ENCODE data around the gene TPP1. TPM values are rescaled to one million over a fixed set of nuclear protein-coding genes. Genes with fewer than 3 reads are reported as not detected.

TPP1 gene
- total RNA-seq, 1 experiment from 2014 or later: 21.6 TPM

DNA sequence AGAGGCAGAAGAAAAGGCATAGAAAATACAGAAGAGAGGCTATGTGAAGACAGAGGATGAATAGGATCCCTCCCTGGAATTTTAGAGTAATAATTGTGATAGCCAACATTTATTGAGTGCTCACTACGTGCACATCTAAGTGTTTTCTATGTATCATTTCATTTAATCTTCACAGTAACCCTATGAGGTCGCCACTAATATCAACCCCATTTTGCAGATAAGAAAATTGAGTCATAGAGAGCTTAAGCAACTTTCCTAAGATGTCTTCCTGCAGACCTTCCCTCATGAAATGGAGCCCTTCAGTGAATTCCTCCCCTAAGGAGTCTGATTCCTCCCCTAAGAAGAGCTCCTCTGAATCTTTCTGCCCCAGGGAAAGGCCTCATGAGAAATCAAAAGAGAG lies 53.9 kb downstream of the TPP1 start:
- intact Hi-C loops (cut with micrococcal nuclease): no loop called here
- H3K79me2 ChIP-seq (ENCODE audit: low read length): no peaks in the 10 kb centered on the region

DNA sequence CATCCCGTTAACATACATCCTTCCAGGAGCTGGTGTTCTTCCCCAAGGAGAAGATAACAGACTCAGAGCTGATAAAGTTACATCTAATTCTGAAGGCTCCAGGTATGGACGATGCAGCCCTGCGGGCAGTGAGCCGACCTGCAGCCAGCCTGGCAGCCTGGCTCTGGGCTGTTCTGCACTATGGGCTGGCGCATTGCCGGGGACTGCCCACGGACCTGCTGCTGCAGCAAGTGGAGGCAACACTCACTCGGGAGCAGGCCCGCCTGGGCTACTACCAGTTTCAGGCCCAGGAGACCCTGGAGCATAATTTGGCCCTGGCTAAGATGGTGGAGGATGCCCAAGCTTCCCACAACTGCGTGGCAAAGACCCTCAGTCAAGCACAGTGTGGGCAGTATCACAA lies 55.6 kb downstream of the TPP1 start:
- H3K9ac ChIP-seq (ENCODE audit: low read length): no peak overlapping the region
- H2AFZ ChIP-seq (ENCODE audit: low read length): no peak overlapping the region
- intact Hi-C loops (cut with micrococcal nuclease): no loop called here
- no peak overlapping the region for H3K4me3 ChIP-seq (ENCODE audit: low read length)
- peaks cover 5% of the 10 kb centered on the region for H3K4me1 ChIP-seq (ENCODE audit: insufficient read depth, low read length)
- ChIA-PET CTCF (no interaction called here), POLR2A (ENCODE audit: unreplicated experiment) (no interaction called here)
- H3K9me3 ChIP-seq (ENCODE audit: low read length): no peaks in the 10 kb centered on the region
- H3K4me2 ChIP-seq (ENCODE audit: low read length): no peak overlapping the region
- no peaks in the 10 kb centered on the region for H3K36me3 ChIP-seq (ENCODE audit: low read depth, low read length)
- H3K79me2 ChIP-seq (ENCODE audit: low read length): no peaks in the 10 kb centered on the region
- H3K9me2 ChIP-seq (replicated peaks; ENCODE audit: low read length): no peaks in the 10 kb centered on the region
- no peak for ATAC-seq
- no peak for DNase-seq
- no peak overlapping the region for H3K27ac ChIP-seq (ENCODE audit: low read length)
- H3K27me3 ChIP-seq (ENCODE audit: low read length): no peaks in the 10 kb centered on the region
- no peaks in the 10 kb centered on the region for H3F3A ChIP-seq (ENCODE audit: low read length, unreplicated experiment)
- BruUV-seq (replicated peaks): no TSS peak
- TF ChIP-seq, protein P1, sequence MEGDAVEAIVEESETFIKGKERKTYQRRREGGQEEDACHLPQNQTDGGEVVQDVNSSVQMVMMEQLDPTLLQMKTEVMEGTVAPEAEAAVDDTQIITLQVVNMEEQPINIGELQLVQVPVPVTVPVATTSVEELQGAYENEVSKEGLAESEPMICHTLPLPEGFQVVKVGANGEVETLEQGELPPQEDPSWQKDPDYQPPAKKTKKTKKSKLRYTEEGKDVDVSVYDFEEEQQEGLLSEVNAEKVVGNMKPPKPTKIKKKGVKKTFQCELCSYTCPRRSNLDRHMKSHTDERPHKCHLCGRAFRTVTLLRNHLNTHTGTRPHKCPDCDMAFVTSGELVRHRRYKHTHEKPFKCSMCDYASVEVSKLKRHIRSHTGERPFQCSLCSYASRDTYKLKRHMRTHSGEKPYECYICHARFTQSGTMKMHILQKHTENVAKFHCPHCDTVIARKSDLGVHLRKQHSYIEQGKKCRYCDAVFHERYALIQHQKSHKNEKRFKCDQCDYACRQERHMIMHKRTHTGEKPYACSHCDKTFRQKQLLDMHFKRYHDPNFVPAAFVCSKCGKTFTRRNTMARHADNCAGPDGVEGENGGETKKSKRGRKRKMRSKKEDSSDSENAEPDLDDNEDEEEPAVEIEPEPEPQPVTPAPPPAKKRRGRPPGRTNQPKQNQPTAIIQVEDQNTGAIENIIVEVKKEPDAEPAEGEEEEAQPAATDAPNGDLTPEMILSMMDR (conservative IDR thresholded peaks at IDR 0.05; ENCODE audit: low read depth, low read length): no peak
- TF ChIP-seq EZH2 (IDR thresholded peaks at IDR 0.05; ENCODE audit: low read length, unreplicated experiment) (no peak), EZH2phosphoT487 (IDR thresholded peaks at IDR 0.05; ENCODE audit: borderline replicate concordance, low read length) (no peak)
- H4K20me1 ChIP-seq (ENCODE audit: low read length): no peaks in the 10 kb centered on the region

More for the DNA sequence above, 53.9 kb downstream of the TPP1 start:
- DNase-seq (no peak), ATAC-seq (no peak)
- Histone ChIP-seq H2AFZ (ENCODE audit: low read length) (no peak overlapping the region), H3K27me3 (ENCODE audit: low read length) (no peaks in the 10 kb centered on the region), H3K36me3 (ENCODE audit: low read depth, low read length) (no peaks in the 10 kb centered on the region), H3K9me2 (replicated peaks; ENCODE audit: low read length) (no peaks in the 10 kb centered on the region), H3K9ac (ENCODE audit: low read length) (no peak overlapping the region), H3K27ac (ENCODE audit: low read length) (no peak overlapping the region), H3K4me1 (ENCODE audit: insufficient read depth, low read length) (peaks cover 9% of the 10 kb centered on the region), H3F3A (ENCODE audit: low read length, unreplicated experiment) (no peaks in the 10 kb centered on the region), H3K4me2 (ENCODE audit: low read length) (no peak overlapping the region), H3K4me3 (ENCODE audit: low read length) (no peak overlapping the region), H4K20me1 (ENCODE audit: low read length) (no peaks in the 10 kb centered on the region), H3K9me3 (ENCODE audit: low read length) (no peaks in the 10 kb centered on the region)
- TF ChIP-seq EZH2 (IDR thresholded peaks at IDR 0.05; ENCODE audit: low read length, unreplicated experiment) (no peak), EZH2phosphoT487 (IDR thresholded peaks at IDR 0.05; ENCODE audit: borderline replicate concordance, low read length) (no peak)
- TF ChIP-seq, protein P1 (conservative IDR thresholded peaks at IDR 0.05; ENCODE audit: low read depth, low read length): no peak
- ChIA-PET CTCF (no interaction called here), POLR2A (ENCODE audit: unreplicated experiment) (no interaction called here)
- BruUV-seq (replicated peaks): no TSS peak

DNA sequence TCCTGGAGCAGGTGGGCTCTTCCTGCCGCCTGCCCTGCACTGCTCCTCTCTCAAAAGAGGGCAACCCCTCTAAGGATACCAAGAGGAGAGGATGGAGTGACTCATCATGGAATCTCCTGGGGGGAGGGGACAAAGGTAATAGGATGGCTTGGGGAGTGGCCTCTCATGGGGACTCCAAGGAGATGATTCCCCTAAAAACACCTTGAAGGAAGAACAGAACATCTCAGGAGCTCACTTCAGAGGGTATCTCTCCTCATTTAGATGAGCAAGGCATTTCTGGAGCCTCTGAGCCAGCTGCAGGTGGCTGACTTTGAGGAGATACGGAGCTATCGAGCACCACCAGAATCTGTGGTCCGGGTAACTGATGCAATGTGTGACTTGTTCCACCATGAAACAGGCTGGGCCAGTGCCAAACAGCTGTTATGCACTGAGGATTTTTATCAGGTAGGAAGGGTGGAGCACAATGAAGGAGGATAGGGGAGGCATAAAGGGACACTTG lies 56.1 kb downstream of the TPP1 start:
- no peak overlapping the region for H3K4me2 ChIP-seq (ENCODE audit: low read length)
- no peak overlapping the region for H3K4me3 ChIP-seq (ENCODE audit: low read length)
- CTCF ChIA-PET: no interaction called here
- H3K4me1 ChIP-seq (ENCODE audit: insufficient read depth, low read length): peaks cover under 1% of the 10 kb centered on the region; the same call in 1 of the 2 replicates
- POLR2A ChIA-PET (ENCODE audit: unreplicated experiment): no interaction called here
- ATAC-seq (no peak), DNase-seq (peak; percentile 9)
- H4K20me1 ChIP-seq (ENCODE audit: low read length): no peaks in the 10 kb centered on the region
- H3K9me2 ChIP-seq (replicated peaks; ENCODE audit: low read length): no peaks in the 10 kb centered on the region
- BruUV-seq (replicated peaks): no TSS peak
- H3K27me3 ChIP-seq (ENCODE audit: low read length): no peaks in the 10 kb centered on the region
- no peaks in the 10 kb centered on the region for H3F3A ChIP-seq (ENCODE audit: low read length, unreplicated experiment)
- no peak for TF ChIP-seq EZH2phosphoT487 (IDR thresholded peaks at IDR 0.05; ENCODE audit: borderline replicate concordance, low read length)
- TF ChIP-seq, protein P1 (conservative IDR thresholded peaks at IDR 0.05; ENCODE audit: low read depth, low read length): no peak
- TF ChIP-seq EZH2 (IDR thresholded peaks at IDR 0.05; ENCODE audit: low read length, unreplicated experiment): no peak
- intact Hi-C loops (cut with micrococcal nuclease): no loop called here
- no peaks in the 10 kb centered on the region for H3K9me3 ChIP-seq (ENCODE audit: low read length)
- H2AFZ ChIP-seq (ENCODE audit: low read length): no peak overlapping the region
- no peaks in the 10 kb centered on the region for H3K36me3 ChIP-seq (ENCODE audit: low read depth, low read length)
- H3K79me2 ChIP-seq (ENCODE audit: low read length): no peaks in the 10 kb centered on the region
- no peak overlapping the region for H3K9ac ChIP-seq (ENCODE audit: low read length)
- H3K27ac ChIP-seq (ENCODE audit: low read length): no peak overlapping the region

Measured in PC-3 (cell line).